EL (cell line): Measurements from ENCODE around the gene DNLZ.
"Not testable (repeated sequence)": the region's sequence is repeated elsewhere in the genome, so short reads cannot be mapped to it uniquely, and the experiment has no call there.

Source experiments
- DNase-seq: peaks from one replicate; pipeline ENCODE4 v3.0.0-alpha.2; 2016

The DNLZ gene

DNA sequence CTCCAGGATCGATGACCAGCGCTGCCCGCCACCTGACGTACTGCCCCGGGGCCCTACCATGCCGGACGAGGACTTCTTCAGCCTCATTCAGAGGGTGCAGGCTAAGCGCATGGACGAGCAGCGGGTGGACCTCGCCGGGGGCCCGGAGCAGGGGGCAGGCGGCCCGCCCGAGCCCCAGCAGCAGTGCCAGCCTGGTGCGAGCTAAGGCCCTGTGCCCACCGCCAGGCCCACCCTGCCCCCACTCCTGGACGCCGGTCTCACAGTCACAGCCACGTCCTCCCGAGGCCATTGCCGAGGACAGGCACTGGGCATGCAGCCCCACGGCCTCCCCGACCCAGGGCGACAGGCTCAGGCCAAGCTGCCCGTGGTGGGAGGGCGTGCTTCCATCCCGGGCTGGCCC lies 5.5 kb downstream of the DNLZ start:
- no peak for DNase-seq

DNA sequence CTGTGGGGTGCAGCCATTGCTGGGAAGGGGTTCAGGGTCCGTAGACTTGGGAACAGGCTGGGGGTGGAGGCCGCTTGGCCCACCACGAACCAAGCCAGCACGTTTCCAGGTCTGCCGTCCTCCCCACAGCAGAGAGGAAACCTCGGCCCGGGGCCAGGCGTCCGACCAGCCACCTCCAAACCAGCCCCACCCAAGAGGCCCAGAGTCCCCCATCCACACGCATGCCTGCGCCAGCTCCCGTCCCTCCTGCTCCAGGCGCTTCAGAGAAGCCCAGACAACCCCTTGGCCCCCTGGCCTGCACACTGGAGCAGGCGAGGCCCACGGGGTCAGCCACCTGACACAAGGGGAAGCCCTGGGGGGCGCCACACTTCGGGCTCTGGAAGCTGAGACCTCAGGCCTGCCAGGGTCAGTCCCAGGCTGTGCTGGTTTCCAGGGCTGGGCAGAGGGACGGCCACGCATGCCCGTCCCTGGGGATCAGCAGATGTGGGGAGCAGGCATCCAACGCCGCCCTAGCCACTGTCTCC lies 6.3 kb downstream of the DNLZ start:
- DNase-seq: no peak

DNA sequence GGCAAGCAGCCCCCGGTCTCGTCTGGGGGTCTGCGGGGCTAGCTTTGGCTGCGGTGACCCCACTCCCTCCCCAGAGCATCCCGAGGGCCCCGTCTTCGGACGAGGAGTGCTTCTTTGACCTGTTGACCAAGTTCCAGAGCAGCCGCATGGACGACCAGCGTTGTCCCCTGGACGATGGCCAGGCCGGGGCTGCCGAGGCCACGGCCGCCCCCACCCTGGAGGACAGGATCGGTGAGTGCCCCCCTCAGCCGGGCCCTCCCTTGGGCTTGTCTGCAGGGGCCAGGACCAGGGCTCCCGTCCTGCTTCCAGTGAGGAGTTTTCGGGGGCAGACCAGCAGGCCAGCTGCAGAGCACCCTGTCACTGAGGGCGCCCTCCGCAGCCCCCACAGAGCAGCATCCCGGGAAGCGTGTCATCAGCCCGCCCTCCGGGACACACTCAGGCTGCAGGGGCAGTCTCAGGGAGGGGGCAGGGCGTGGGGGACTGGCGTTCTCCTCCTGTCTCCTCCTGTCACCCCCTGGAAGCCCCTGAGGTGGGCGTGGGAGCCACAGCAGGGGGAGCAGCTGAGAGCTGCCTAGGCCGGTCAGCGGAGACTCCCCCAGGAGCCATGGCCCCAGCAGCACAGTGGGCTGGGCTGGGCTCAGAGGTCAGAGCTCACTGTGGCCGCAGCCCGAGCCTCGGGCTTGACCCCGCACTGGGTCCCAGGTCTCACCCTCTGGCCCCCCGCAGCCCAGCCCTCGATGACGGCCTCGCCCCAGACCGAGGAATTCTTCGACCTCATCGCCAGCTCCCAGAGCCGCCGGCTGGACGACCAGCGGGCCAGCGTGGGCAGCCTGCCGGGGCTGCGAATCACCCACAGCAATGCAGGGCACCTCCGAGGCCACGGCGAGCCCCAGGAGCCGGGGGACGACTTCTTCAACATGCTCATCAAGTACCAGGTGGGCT lies 7.7 kb downstream of the DNLZ start:
- no peak for DNase-seq

DNA sequence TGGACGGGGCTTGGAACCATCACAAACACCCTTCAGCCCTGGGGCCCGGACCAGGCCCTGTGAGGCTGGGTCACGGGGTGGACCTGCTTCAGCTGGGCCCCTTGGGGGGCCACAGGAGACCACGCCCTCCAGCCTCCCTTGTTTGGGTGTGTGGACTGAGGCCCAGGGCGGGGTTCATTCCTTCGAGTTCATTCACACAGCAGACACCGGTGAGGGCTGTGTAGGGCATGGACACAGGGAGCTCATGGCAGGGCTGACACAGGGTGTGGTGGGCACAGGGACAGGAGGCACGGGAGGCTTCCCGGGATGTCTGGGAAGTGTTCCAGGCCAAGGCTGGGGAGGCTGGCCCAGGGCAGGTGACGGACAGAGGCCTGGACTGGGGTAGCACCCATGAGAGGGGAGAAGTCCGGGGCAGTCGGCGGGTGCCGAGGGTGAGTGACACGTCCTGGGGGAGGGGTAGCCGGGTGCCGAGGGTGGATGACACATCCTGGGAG lies 8.9 kb downstream of the DNLZ start:
- peak; percentile 65 for DNase-seq

DNA sequence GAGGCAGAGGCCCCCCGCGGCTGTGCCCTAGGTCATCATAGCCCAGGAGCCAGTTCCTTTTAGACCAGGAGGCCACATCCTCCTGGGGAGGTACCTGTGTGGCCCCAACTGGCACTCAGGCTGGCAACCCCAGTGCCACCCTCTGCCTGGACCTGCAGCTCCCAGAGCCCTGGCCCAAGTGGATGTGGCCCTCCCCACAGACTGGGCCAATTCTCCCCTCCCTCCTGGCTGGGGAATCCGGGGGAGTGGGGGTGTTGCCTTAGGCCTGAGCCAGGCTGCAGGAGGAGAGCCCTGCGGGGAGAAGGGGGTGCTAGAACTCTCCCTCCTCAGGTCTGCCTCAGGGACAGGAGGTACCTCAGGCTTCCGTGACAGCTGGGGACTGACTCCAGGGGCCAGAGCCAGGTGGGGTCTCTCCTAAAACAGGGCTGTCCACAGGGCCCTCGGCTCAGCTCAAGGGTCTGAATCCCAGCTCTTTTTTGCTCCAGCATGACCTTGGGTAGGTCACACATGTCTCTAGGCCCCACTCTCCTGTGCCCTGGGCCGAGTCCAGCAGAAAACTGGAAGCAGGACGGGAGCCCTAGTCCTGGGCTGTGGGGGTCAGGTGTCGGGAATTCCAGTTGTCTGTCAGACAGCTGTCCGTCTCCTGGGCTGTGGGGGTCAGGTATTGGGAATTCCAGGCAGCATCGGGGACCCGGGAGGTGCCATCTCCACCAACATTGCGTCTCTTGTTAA lies 9.6 kb downstream of the DNLZ start:
- no peak for DNase-seq

DNA sequence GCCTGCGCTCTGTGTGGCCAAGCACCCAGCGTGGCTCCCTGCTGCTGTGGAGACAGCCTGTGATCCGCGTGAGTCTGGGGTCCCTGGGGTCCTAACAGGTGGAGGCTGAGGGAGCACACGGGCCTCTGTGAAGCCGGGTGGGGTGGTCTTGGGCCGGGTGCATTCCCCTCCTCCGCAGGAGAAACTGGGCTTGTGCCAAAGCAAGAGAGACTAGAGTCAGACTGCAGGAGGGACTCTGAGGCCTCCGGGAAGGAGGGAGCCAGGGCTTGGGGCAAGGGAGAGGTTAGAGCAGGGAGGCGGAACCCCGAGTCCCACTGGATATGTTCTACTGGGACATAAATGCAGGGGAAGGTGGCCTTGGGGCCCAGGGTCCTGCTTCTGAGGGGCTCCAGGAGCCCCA lies 10.5 kb downstream of the DNLZ start:
- DNase-seq: no peak

DNA sequence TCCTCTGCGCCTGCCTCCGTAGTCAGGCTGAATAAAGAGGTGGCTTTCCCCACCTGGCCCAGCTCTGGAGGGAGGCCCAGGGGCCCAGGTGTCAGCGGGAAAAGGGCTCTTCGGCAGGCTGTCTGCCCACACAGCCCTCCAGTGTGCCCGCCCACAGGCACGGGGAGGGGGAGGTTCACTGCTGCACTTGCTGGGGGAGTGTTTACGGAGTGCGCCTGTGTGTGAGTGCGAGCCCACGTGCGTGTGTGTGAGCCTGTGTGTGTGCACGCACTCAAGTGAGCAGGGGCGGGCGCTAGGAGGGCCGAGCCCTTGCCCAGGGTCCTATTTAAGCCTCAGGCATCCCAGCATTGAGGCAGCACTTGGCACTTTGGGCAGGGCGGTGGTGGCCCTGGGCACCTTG lies 10.9 kb downstream of the DNLZ start:
- DNase-seq: no peak

DNA sequence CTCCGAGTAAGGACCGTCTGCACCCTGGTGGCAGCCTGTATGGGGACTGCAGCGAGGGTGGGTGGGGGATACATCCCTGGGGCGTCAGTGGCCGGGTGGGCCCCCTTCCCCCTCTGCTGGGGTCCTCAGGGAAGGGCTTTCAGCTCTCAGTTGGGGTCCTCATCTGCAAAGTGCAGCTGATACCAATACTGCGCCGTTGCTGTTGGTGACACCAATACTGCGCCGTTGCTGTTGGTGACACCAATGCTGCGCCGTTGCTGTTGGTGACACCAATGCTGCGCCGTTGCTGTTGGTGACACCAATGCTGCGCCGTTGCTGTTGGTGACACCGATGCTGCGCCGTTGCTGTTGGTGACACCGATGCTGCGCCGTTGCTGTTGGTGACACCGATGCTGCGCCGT lies 11.7 kb downstream of the DNLZ start:
- not testable (repeated sequence) for DNase-seq

DNA sequence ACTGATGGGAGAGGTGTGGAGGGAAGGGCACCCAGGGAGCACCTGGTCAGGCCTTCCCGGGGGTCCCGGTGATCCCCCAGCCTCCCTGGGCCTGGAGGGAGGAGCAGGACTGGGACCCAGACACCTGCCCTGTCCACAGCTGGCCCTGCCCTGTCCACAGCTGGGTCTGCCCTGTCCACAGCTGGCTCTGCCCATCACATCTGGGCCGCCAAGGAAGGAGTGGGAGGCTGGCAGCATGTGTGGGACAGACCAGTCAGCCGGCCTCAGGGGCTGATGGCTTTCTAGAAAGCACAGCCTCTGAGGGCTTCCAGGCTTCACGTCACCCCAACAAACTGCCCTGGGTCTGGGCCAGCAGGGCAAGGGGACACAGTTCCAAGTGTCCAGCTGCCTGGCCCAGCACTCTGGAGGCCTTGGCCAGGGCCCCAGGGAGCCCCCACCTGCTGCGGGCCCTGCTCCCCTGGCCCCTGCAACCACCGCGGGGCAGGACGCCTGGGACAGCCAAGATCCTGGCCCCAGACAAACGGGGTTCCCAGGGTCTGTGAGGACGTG lies 12.2 kb downstream of the DNLZ start:
- no peak for DNase-seq

DNA sequence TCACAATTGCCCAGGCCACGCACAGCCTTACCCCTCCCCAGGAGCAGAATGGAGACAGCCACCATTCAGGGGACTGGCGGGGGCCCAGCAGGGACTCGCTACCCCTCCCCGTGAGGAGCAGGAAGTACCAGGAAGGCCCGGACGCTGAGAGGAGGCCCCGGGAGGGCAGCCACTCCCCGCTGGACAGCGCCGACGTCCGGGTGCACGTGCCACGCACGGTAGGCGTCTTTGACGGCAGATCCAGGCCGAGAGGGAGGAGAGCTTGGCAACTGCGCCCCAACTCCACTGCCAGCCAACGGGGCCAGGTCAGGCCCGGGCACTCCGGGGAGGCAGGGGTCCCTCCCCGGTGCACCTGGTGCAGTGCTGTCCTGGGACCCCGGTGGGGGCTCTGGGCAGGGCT lies 14.0 kb downstream of the DNLZ start:
- DNase-seq: no peak

DNA sequence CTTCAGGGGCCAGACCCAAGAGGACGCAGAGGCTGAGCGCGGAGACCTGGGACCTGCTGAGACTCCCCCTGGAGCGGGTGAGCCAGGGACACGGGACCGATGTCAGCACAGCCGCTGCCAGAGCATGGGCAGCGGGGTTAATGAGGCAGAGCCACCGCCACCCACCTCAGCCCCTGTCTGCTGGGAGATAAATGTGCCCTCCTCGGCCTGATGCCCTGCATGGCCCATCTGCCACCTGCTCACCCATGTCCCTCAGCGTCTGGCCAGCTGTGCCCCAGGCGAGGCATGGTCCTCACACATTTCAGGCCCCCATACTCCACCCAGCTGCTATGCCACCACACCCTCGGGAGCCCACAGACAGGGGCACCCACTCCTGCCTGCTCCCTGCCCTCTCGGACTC lies 14.9 kb downstream of the DNLZ start:
- no peak for DNase-seq

DNA sequence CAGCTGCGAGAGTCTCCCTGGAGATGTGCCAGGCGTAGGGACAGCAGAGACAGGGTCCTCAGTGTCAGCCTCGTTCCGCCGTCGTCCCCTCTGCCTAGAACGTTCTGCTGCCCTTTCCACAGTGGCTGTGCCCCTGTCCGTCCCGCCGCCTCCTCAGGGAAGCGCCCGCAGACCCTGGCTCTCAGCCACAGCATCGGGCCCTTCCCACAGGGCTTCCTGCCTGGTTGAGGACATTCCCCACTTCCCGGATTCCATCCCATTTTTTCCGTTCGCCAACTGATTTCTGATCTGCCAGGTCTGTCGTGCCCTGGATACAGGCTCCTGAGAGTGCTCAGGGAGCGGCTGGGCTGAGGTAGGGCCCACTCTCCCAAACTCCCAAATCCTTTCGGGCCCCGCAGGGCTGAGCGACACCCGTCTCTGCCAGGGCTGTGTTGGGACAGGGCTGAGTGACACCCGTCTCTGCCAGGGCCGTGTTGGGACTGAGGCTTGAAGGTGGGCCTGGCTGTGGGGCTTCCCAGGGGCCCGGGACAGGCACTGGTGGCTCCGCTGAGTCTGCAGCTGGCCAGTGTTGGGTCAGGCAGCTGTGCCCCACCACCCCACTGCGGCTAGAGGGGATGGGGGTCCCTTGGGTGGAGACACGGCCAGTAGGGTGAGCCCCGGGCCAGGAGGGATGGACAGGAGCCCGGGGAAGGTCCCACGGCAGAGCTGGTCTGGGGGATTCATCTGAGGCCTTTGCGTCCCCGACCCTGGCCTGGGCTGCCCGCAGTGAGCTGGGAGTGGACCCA lies 15.9 kb downstream of the DNLZ start:
- no peak for DNase-seq

DNA sequence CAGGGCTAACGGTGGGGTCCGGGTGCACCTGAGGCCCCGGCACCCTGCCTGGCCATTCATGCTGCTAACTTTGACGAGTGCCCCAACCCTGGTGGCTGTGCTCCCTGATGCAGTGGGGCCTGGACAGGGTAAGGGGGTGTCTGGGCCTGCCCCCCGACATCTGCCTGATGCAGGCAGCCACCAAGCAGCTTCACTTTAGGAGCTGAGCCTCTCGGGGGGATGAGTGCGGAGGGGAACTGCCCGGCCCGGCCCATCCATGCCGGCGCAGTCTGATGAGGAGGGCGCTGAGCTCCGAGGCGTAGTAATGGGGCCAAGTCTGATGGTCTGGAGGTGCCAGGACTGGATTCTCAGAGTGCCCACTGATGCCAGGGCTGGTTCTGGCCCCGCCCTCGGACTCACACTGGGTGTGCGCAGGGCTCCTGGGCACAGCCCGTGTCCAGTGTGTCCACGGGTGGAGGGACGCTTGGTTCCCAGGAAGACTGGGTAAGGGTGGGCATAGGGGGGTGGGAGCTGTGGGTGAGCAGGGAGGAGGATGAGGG lies 16.5 kb downstream of the DNLZ start:
- DNase-seq: no peak

DNA sequence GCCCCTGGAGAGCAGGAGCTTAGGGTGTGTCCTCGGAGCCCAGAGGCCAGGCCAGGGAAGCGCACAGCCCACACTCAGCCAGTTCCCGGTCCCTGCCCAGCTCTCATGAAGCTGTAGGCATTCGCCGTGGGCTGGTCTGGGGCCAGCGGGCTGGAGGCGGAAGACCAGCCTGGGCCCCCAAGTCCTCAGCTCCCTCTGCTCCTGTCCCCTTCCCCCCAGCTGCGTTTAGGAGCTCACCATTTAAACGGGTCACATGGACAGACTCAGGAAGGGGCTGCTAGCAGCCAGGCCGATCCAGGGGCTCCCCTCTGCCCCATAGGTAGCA lies 17.4 kb downstream of the DNLZ start:
- DNase-seq: no peak

DNA sequence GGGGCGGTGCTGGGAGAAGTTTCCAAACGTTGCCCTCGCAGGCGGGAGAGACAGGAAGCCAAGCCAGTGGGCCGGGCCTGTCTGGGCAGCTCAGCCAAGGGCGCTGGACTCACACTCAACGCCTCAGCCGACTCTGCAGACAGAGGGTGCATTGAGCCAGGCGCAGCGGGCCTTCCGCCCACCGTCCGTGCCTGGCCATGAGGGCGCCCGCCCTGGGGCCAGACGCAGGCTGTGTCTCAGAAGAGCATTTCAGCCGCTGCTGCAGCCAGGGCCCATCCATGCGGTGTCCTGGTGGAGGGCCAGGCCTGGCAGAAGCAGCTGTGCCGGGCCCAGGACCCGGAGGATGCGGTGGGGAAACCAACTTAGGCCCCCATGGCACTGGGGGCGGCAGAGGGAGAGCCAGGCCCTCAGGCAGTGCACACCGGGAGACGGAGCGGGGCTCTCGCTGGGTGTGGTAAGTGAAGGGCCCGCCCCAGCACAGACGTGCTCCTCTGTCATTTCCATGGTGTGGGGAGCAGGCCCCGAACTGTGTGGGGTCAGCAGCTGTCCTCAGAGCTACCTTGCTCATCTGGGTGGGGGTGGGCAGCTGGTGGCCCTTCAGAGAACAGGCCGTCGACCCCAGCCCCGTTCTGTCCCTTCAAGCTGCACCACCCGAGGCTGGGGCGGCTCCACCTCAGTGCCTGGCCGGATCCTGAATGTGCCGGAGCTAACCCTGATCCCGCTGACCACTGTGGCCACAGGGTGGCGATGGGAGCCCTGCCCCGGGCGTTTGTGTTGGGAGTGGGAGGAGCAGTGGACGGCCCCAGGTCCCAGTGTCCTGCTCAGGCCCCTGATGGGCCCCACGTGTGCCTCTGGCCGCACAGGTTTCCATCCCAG lies 18.0 kb downstream of the DNLZ start:
- DNase-seq: peak; percentile 70

DNA sequence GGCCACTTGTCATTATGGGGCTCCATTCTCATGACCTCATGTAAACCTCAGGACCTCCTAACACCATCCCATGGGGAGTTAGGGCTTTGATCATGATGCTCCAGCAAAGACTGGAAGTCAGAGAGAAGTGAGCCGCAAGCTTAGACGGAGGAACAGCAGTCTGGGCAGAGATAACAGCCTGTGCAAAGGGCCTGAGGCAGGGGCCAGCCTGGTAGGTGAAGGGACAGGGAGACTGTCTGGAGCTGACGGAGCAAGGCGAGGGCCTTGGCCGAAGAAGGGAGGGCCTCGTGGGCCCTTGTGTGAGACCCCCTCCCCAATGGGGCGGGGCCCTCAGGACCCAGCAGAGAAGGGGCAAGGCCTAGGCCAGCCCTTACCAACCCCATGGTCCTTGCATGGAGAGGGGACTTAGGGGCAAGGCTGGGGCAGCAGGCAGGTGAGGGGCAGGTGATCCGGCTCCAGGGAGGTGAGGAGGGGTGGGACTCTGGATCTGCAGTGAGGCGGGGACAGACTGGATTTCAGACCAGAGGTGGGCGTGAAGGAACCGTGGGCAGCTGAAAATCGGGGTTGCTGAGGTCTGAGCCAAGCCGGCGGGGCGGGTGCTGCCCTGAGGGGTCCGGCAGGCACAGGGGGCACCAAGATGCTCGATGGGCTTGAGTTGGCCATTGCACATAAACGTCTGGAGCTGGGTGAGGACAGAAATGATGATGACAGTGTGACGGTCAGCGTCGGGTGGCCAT lies 18.8 kb downstream of the DNLZ start:
- DNase-seq: no peak

DNA sequence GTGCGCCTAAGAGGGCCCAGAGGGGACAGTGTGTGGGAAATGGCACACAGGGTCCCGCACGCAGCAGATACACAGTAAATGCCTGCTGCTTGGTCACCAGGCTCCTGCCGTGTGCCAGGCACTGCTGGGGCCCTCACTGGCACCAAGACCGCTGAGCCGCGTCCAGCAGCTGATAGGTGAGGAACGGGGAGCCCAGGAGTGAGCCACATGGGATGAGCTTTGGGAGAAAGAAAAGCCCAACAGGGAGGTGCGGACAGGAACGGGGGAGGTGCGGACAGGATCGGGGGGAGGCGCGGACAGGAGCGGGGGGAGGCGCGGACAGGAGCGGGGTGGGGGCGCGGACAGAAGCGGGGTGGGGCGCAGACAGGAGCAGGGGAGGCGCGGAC lies 19.7 kb downstream of the DNLZ start:
- no peak for DNase-seq

DNA sequence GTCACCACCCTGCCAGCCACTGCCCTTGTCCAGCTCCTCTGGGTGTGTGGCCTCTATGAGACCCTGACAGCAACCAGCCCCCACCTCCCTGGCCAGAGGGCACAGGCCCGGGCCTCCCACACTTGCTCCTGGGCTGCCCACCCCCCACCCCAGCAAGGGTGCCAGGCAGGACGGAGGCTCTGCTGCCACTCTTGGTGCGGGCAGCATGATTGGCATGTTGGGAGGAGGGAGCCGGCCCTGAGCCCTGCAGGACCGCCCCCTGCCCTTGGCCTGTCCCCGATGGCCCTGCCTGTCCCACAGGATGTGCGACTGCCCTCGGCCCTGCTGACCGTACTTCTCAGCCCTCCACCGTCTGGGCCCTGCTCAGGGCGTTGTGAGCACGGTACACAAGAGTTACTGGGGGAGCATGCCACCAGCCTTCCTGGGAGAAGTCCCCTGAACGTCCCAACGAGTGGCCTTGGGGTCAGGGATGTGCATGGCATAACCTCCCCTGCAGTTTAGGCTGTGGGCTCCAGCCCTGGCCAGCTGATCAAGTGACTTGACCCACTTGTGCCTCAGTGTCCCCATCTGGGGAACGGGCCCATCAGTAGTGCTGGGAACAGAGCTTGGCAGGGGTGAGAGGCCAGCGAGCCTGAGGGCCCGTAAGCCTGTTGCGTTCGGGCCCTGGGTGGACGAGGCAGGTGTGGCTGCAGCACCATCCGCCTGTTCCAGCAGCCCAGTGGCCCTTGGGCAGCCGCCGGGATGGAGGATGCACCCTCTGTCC lies 20.2 kb downstream of the DNLZ start:
- no peak for DNase-seq

DNA sequence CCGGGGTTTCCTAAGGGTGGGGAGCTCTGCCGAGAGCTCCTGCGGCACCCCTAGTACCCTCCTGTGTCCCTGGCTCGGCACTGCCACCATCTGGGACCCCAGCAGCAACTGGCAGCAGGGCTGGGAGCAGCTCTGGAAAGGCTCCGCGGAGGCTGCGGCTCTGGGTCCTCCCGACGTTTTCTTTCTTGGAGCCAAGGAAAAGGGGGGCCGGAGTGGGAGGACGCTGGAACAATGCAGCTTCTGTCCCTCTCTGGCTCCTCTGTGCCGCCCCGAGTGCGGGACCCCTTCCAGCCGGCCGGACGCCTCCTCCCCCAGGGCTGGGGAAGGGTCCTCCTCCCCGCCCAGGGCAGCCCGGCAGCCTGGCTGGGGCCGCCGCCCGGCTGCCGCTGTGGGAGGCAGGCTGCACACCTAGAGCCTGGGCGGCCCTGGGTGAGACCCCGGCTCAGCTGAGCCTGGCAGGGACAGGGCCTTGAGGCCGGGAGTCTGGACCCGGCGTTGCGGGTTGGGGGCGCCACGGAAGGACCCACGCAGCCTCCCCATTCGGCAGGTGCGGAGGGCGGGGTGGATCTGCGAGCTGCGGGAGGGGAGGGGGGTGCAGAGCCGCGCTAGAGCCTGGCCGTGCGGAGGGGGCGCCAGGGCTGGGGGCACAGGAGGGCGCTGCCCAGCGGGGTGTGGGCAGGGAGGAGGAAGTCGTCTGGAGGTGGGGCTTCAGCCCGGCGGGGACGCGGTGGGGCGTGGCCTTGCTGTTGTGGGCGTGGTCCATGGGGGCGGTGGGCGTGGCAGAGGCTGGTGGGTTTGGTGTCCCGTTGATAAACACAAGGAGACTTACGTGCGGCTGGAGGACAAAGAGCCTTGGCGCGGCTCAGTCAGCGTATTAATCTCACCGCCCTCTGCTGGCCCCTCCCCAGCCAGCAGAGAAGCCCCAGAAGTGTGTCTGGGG lies 21.1 kb downstream of the DNLZ start:
- DNase-seq: peak; percentile 47
